ENCODE results near the gene ALG1. TPM values are rescaled to one million over a fixed set of nuclear protein-coding genes. Genes with fewer than 3 reads are reported as not detected.
A peak's percentile ranks its signal among the peaks of the same experiment; 100 is the strongest.
"Not testable (repeated sequence)": the region's sequence is repeated elsewhere in the genome, so short reads cannot be mapped to it uniquely, and the experiment has no call there.

The ALG1 gene
- total and polyA plus RNA-seq, 2 of the 13 experiments (the other 11 are each of a cell fraction or from before 2014, with no cell fraction given) = 43.3 to 75.6 TPM

GRCh38 chr16:5097470-5098220, 26.0 kb downstream of the ALG1 start, which contains the start of gene EEF2KMT (continued):
- peak; percentile 38; the same call in 1 of the 2 replicates for TF ChIP-seq ZNF558 (CRISPR knock-in tag; IDR thresholded peaks at IDR 0.05; ENCODE audit: borderline replicate concordance)
- TF ChIP-seq NR1H2 (CRISPR knock-in tag; IDR thresholded peaks at IDR 0.05; ENCODE audit: borderline replicate concordance, low read depth) = peak; percentile 89
- TF ChIP-seq CBX2 (IDR thresholded peaks at IDR 0.05; ENCODE audit: low read depth, low read length) = not testable (repeated sequence)
- TF ChIP-seq CBX2 (CRISPR knock-in tag; IDR thresholded peaks at IDR 0.05; ENCODE audit: low read depth) = peak; percentile 92
- peak; percentile 67 for TF ChIP-seq RAD21 (CRISPR knock-in tag; IDR thresholded peaks at IDR 0.05)
- peak; percentile 95 for TF ChIP-seq ZNF552 (CRISPR knock-in tag; IDR thresholded peaks at IDR 0.05; ENCODE audit: borderline replicate concordance)
- TF ChIP-seq PAX8 (CRISPR knock-in tag; IDR thresholded peaks at IDR 0.05; ENCODE audit: borderline replicate concordance) = peak; percentile 97
- peak; percentile 41; the same call in 1 of the 2 replicates for TF ChIP-seq JUND (CRISPR knock-in tag; IDR thresholded peaks at IDR 0.05)
- peak; percentile 87 for TF ChIP-seq ADNP (CRISPR knock-in tag; IDR thresholded peaks at IDR 0.05)
- TF ChIP-seq ZIK1 (CRISPR knock-in tag; IDR thresholded peaks at IDR 0.05; ENCODE audit: borderline replicate concordance, low read depth) = 0 out of 2 replicates have a peak, but pooled peaks have one; percentile 8
- peak; percentile 83 for TF ChIP-seq EEA1 (CRISPR knock-in tag; IDR thresholded peaks at IDR 0.05; ENCODE audit: borderline replicate concordance)
- TF ChIP-seq MXD3 (CRISPR knock-in tag; IDR thresholded peaks at IDR 0.05) = peak; percentile 98; the same call in 1 of the 2 replicates
- 0 out of 2 replicates have a peak, but pooled peaks have one; percentile 76 for TF ChIP-seq ZBTB3 (CRISPR knock-in tag; IDR thresholded peaks at IDR 0.05; ENCODE audit: borderline replicate concordance, low read depth)
- peak; percentile 80; the same call in 1 of the 2 replicates for TF ChIP-seq CCDC6 (CRISPR knock-in tag; IDR thresholded peaks at IDR 0.05)
- TF ChIP-seq GABPB1 (CRISPR knock-in tag; IDR thresholded peaks at IDR 0.05) = peak; percentile 83
- TF ChIP-seq CBX5 (CRISPR knock-in tag; IDR thresholded peaks at IDR 0.05; ENCODE audit: borderline replicate concordance) = peak; percentile 24; the same call in 1 of the 2 replicates
- peak; percentile 84 for TF ChIP-seq TEF (CRISPR knock-in tag; IDR thresholded peaks at IDR 0.05)
- 0 out of 2 replicates have a peak, but pooled peaks have one; percentile 67 for TF ChIP-seq ZNF180 (CRISPR knock-in tag; IDR thresholded peaks at IDR 0.05; ENCODE audit: borderline replicate concordance, low read depth)
- TF ChIP-seq POLR2AphosphoS5 (IDR thresholded peaks at IDR 0.05; ENCODE audit: low read depth, low read length) = peak; percentile 41; the same call in 1 of the 2 replicates
- TF ChIP-seq ZNF33A (CRISPR knock-in tag; IDR thresholded peaks at IDR 0.05; ENCODE audit: borderline replicate concordance) = peak; percentile 81; the same call in 1 of the 2 replicates
- peak; percentile 68; the same call in 1 of the 2 replicates for TF ChIP-seq ZMYM2 (CRISPR knock-in tag; IDR thresholded peaks at IDR 0.05)
- peak; percentile 59 for TF ChIP-seq ZNF451 (CRISPR knock-in tag; IDR thresholded peaks at IDR 0.05)
- peak; percentile 74 for TF ChIP-seq MEF2D (CRISPR knock-in tag; IDR thresholded peaks at IDR 0.05)
- TF ChIP-seq ZNF687 (CRISPR knock-in tag; IDR thresholded peaks at IDR 0.05) = peak; percentile 90
- peak; percentile 34; the same call in 1 of the 2 replicates for TF ChIP-seq ISL2 (CRISPR knock-in tag; IDR thresholded peaks at IDR 0.05)
